Fibroblast of mammary gland (primary cell): ENCODE data around the gene SYNDIG1.

Experiments used
- DNase-seq: peaks from one replicate; pipeline ENCODE4 v3.0.0-alpha.2; 2010; ENCODE audit warnings: low read depth
- H3K4me3 ChIP-seq: 2 replicates; pipeline ENCODE4 v1.5.1; 2011; ENCODE audit warnings: low read depth, mild to moderate bottlenecking, low read length, moderate library complexity; ENCODE audit not compliant: control insufficient read depth
- CTCF ChIP-seq: conservative IDR thresholded peaks from 2 replicates; pipeline ENCODE4 v1.5.1; 2011; ENCODE audit warnings: low read depth, low read length, inconsistent platforms; ENCODE audit not compliant: control insufficient read depth, insufficient read depth

Gene SYNDIG1

GRCh38 chr20:24460712-24461111, 8.7 kb upstream of the SYNDIG1 start:
- no peak for TF ChIP-seq CTCF
- no peak for DNase-seq
- H3K4me3 ChIP-seq: no peak overlapping the region

GRCh38 chr20:24461848-24462247, 7.6 kb upstream of the SYNDIG1 start:
- no peak for DNase-seq
- no peak overlapping the region for H3K4me3 ChIP-seq
- TF ChIP-seq CTCF: no peak

- H3K4me3 ChIP-seq: no peak overlapping the region
- no peak for DNase-seq
- no peak for TF ChIP-seq CTCF
Observed at GRCh38 chr20:24462460-24463010, 6.9 kb upstream of the SYNDIG1 start.

- TF ChIP-seq CTCF: no peak
- no peak for DNase-seq
- H3K4me3 ChIP-seq: no peak overlapping the region
Observed at GRCh38 chr20:24465159-24465558, 4.3 kb upstream of the SYNDIG1 start.

GRCh38 chr20:24465730-24466129, 3.7 kb upstream of the SYNDIG1 start:
- DNase-seq: peak; percentile 28

GRCh38 chr20:24468401-24469115, 871 bp upstream of the SYNDIG1 start:
- no peak overlapping the region for H3K4me3 ChIP-seq
- DNase-seq: no peak
- no peak for TF ChIP-seq CTCF

More at GRCh38 chr20:24465730-24466129, 3.7 kb upstream of the SYNDIG1 start:
- H3K4me3 ChIP-seq: no peak overlapping the region
- TF ChIP-seq CTCF: no peak
